ENCODE results near the gene MRPS2.

DNA sequence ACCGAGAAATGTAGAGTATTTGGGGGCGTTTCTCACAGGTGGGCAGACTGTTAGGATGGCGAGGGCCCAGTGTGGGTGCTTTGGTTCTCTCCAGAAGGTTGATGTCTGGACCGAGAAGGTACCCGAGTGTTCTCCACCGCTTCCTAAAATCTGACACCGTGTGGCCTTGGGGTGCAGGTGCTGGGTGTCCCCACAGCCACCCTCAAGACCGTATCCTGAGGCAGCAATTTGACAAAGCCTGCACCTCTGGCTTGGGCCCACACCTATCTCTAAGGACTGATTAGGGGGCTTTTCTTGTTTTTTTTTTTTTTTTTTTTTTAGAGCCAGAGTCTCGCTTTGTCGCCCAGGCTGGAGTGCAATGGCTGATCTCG lies 19.6 kb upstream of the MRPS2 start:
- TF ChIP-seq, protein P1, sequence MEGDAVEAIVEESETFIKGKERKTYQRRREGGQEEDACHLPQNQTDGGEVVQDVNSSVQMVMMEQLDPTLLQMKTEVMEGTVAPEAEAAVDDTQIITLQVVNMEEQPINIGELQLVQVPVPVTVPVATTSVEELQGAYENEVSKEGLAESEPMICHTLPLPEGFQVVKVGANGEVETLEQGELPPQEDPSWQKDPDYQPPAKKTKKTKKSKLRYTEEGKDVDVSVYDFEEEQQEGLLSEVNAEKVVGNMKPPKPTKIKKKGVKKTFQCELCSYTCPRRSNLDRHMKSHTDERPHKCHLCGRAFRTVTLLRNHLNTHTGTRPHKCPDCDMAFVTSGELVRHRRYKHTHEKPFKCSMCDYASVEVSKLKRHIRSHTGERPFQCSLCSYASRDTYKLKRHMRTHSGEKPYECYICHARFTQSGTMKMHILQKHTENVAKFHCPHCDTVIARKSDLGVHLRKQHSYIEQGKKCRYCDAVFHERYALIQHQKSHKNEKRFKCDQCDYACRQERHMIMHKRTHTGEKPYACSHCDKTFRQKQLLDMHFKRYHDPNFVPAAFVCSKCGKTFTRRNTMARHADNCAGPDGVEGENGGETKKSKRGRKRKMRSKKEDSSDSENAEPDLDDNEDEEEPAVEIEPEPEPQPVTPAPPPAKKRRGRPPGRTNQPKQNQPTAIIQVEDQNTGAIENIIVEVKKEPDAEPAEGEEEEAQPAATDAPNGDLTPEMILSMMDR (IDR thresholded peaks at IDR 0.05; ENCODE audit: low read length): no peak
- TF ChIP-seq EZH2 (IDR thresholded peaks at IDR 0.05; ENCODE audit: borderline replicate concordance, low read length): no peak
